Sigmoid colon (tissue), 3 donors: Measurements from ENCODE around the gene PLEKHD1.

ENCODE experiments used
- POLR2A ChIP-seq, 2 donors: fragments of 450-650 bp; IDR thresholded peaks; one replicate each; pipeline ENCODE4 v1.6.1; 2016; ENCODE audit warnings: antibody characterized with exemption in 2 of 2, mild to moderate bottlenecking in 2 of 2, moderate library complexity in 2 of 2
- TF ChIP-seq, protein P1 (sequence below), 4 experiments: fragments of 450-650 bp in 3 of 4; fragments of 200-600 bp in 1 of 4; IDR thresholded peaks; one replicate each; pipeline ENCODE4 v1.5.1; 2016 to 2019; ENCODE audit warnings: antibody characterized with exemption in 4 of 4, mild to moderate bottlenecking in 3 of 4, moderate library complexity in 2 of 4

DNA sequence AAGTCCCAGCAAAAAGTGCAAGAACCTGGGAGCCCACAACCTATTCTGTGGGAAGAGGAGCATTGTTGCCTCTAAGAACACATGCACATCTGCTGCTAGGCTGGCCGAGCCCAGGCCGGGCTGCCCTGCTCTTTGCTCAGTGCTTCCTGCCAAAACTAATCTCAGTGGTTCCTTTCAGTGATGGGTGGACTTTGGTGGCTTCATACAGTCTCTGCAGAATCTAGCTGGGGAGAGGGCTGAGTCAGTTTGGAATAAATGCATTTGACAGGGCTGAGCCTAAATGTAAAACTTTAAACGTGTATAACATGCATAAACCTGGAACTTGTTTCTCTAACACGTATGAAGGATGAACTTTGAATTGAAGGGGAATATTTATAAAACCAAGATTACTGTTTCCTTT, 45.6 kb downstream of the PLEKHD1 start:
- TF ChIP-seq, protein P1, sequence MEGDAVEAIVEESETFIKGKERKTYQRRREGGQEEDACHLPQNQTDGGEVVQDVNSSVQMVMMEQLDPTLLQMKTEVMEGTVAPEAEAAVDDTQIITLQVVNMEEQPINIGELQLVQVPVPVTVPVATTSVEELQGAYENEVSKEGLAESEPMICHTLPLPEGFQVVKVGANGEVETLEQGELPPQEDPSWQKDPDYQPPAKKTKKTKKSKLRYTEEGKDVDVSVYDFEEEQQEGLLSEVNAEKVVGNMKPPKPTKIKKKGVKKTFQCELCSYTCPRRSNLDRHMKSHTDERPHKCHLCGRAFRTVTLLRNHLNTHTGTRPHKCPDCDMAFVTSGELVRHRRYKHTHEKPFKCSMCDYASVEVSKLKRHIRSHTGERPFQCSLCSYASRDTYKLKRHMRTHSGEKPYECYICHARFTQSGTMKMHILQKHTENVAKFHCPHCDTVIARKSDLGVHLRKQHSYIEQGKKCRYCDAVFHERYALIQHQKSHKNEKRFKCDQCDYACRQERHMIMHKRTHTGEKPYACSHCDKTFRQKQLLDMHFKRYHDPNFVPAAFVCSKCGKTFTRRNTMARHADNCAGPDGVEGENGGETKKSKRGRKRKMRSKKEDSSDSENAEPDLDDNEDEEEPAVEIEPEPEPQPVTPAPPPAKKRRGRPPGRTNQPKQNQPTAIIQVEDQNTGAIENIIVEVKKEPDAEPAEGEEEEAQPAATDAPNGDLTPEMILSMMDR (IDR thresholded peaks at IDR 0.05) = no peak
- TF ChIP-seq POLR2A (IDR thresholded peaks at IDR 0.05) = no peak
